Osteoblast (primary cell): ENCODE measurements around the gene HTR3C. TPM values are rescaled to one million over a fixed set of nuclear protein-coding genes. Genes with fewer than 3 reads are reported as not detected.

Experiments used
- DNase-seq: peaks from one replicate; pipeline ENCODE4 v3.0.0; 2011; ENCODE audit warnings: low spot score, mixed read lengths; ENCODE audit not compliant: insufficient read length; ENCODE audit errors: missing footprints
- H2AFZ ChIP-seq: 2 replicates; pipeline ENCODE4 v1.6.0; 2011; ENCODE audit warnings: mild to moderate bottlenecking, low read length
- H3K27ac ChIP-seq: 2 replicates; pipeline ENCODE4 v1.5.1; 2011; ENCODE audit warnings: mild to moderate bottlenecking, low read depth, low read length, moderate library complexity
- H3K27me3 ChIP-seq: 2 replicates; pipeline ENCODE4 v1.6.0; 2012; ENCODE audit warnings: mild to moderate bottlenecking, control low read depth, inconsistent platforms, low read length, moderate library complexity; ENCODE audit not compliant: insufficient read depth
- H3K36me3 ChIP-seq: 2 replicates; pipeline ENCODE4 v1.5.1; 2011; ENCODE audit warnings: mild to moderate bottlenecking, low read length, control low read depth, moderate library complexity; ENCODE audit not compliant: insufficient read depth
- H3K4me1 ChIP-seq: 2 replicates; pipeline ENCODE4 v1.5.1; 2011; ENCODE audit warnings: mild to moderate bottlenecking, low read length, control low read depth, moderate library complexity; ENCODE audit not compliant: insufficient read depth
- H3K4me2 ChIP-seq: 2 replicates; pipeline ENCODE4 v1.6.0; 2011; ENCODE audit warnings: mild to moderate bottlenecking, low read length; ENCODE audit not compliant: insufficient read depth
- H3K4me3 ChIP-seq: fragments of 200-600 bp; sonication (generic); 3 replicates; pipeline ENCODE4 v1.5.1; 2012; ENCODE audit warnings: mild to moderate bottlenecking, low read length, inconsistent platforms; ENCODE audit not compliant: insufficient read depth
- H3K79me2 ChIP-seq: 2 replicates; pipeline ENCODE4 v1.6.0; 2012; ENCODE audit warnings: mild to moderate bottlenecking, low read length, control low read depth, inconsistent platforms; ENCODE audit not compliant: insufficient read depth
- H3K9me3 ChIP-seq: 2 replicates; pipeline ENCODE4 v1.5.1; 2011; ENCODE audit warnings: low read depth, low read length, control low read depth
- H4K20me1 ChIP-seq: 2 replicates; pipeline ENCODE4 v1.6.0; 2012; ENCODE audit warnings: mild to moderate bottlenecking, low read length, control low read depth; ENCODE audit not compliant: insufficient read depth
- total RNA-seq: library from RNA; depleted of rRNA; stranded (reverse); fragments of >200 nt; gene quantifications from 2 replicates; pipeline ENCODE4 v1.2.3, GENCODE V29; 2012
- TF ChIP-seq, protein P1 (sequence below): IDR thresholded peaks from 2 replicates; pipeline ENCODE4 v1.5.1; 2011; ENCODE audit warnings: mild to moderate bottlenecking, low read depth, low read length, moderate library complexity; ENCODE audit errors: extremely low read depth

HTR3C gene
- total RNA-seq, 1 donor, result not detected

GRCh38 chr3:184073621-184074020, 20.8 kb downstream of the HTR3C start:
- no peak overlapping the region for H3K4me3 ChIP-seq
- no peaks in the 10 kb centered on the region for H3K36me3 ChIP-seq
- H3K79me2 ChIP-seq, result no peaks in the 10 kb centered on the region
- TF ChIP-seq, protein P1, sequence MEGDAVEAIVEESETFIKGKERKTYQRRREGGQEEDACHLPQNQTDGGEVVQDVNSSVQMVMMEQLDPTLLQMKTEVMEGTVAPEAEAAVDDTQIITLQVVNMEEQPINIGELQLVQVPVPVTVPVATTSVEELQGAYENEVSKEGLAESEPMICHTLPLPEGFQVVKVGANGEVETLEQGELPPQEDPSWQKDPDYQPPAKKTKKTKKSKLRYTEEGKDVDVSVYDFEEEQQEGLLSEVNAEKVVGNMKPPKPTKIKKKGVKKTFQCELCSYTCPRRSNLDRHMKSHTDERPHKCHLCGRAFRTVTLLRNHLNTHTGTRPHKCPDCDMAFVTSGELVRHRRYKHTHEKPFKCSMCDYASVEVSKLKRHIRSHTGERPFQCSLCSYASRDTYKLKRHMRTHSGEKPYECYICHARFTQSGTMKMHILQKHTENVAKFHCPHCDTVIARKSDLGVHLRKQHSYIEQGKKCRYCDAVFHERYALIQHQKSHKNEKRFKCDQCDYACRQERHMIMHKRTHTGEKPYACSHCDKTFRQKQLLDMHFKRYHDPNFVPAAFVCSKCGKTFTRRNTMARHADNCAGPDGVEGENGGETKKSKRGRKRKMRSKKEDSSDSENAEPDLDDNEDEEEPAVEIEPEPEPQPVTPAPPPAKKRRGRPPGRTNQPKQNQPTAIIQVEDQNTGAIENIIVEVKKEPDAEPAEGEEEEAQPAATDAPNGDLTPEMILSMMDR, result no peak
- peaks cover 1% of the 10 kb centered on the region for H3K4me1 ChIP-seq
- DNase-seq, result no peak
- H3K9me3 ChIP-seq, result no peaks in the 10 kb centered on the region
- H3K27ac ChIP-seq, result no peak overlapping the region
- no peaks in the 10 kb centered on the region for H4K20me1 ChIP-seq
- no peak overlapping the region for H2AFZ ChIP-seq
- peaks cover 9% of the 10 kb centered on the region for H3K27me3 ChIP-seq
- no peak overlapping the region for H3K4me2 ChIP-seq

DNA sequence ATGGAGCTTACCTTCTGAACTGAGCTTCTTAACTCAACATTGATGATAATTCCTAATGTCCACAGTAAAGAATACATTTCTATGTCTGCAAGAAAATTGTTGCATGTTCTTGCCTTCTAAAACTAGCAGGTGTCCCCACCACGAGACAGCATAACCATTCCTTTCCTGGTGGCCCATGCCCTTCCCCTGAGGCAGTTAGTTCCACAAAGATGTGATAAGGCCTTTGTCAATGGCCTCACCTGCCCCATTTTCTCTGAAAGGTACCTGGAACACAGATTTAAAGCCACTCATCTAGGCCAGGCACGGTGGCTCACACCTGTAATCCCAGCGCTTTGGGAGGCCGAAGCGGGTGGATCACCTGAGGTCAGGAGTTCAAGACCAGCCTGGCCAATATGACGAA, 23.1 kb downstream of the HTR3C start:
- Histone ChIP-seq H3K4me2 (no peak overlapping the region), H4K20me1 (no peaks in the 10 kb centered on the region), H3K36me3 (no peaks in the 10 kb centered on the region), H3K27ac (no peak overlapping the region), H3K9me3 (no peaks in the 10 kb centered on the region), H3K4me1 (peaks cover 5% of the 10 kb centered on the region), H3K27me3 (peaks cover 9% of the 10 kb centered on the region), H2AFZ (no peak overlapping the region), H3K4me3 (no peak overlapping the region), H3K79me2 (no peaks in the 10 kb centered on the region)
- DNase-seq, result no peak
- TF ChIP-seq, protein P1, result no peak

DNA sequence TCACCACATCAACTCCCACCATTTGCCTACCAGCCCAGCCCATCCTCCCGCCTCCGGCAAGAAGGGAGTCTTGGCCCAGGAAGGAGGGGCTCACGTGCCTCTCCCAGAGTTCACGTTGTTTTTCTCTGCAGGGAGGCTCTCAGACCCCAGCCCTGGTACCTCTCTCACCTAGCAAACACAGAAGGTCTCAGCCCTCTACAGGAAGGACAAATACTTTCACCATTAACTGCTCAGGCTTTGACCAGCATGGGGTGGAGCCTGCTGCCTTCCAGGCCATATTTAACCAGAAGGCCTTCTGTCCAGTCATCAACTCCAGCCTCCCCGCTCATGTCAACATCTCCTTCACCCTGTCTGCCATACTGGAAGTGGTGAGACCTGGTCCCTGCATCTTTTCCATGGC, 25.0 kb downstream of the HTR3C start:
- H3K36me3 ChIP-seq, result no peaks in the 10 kb centered on the region
- no peak overlapping the region for H3K27ac ChIP-seq
- no peak for DNase-seq
- no peak overlapping the region for H3K4me2 ChIP-seq
- TF ChIP-seq, protein P1, result no peak
- H3K4me3 ChIP-seq, result no peak overlapping the region
- no peaks in the 10 kb centered on the region for H4K20me1 ChIP-seq
- no peak overlapping the region for H2AFZ ChIP-seq
- H3K4me1 ChIP-seq, result peaks cover 5% of the 10 kb centered on the region
- peaks cover 13% of the 10 kb centered on the region for H3K27me3 ChIP-seq
- H3K79me2 ChIP-seq, result no peaks in the 10 kb centered on the region
- no peaks in the 10 kb centered on the region for H3K9me3 ChIP-seq

DNA sequence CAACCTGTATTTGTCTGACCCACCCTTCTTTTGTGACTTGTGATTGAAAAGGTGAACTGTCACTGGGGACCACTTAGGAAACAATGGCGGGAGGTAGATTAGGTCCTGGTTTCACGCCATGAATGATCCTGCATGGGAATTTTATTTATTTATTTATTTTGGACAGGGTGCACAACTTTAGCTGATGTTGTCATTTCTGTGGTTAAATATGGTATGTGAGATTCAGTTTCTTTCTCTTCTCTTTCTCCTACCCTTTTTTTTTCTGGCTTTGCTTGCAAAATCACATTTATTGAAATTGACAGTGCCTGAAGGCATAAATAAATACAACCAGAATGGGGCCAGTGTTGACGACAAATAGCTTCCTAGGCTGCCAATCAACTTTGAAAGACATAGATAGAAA, 26.0 kb downstream of the HTR3C start:
- Histone ChIP-seq H3K27ac (no peak overlapping the region), H3K9me3 (no peaks in the 10 kb centered on the region), H3K4me2 (no peak overlapping the region), H3K27me3 (peaks cover 13% of the 10 kb centered on the region), H3K36me3 (no peaks in the 10 kb centered on the region), H3K79me2 (no peaks in the 10 kb centered on the region), H4K20me1 (no peaks in the 10 kb centered on the region), H3K4me1 (peaks cover 5% of the 10 kb centered on the region), H2AFZ (no peak overlapping the region), H3K4me3 (no peak overlapping the region)
- TF ChIP-seq, protein P1, result no peak
- no peak for DNase-seq
